Activated naive CD4-positive, alpha-beta T cell treated with anti-CD3 and anti-CD28 coated beads for 36 hours (primary cell): ENCODE results near the gene DGKI. TPM values are rescaled to one million over a fixed set of nuclear protein-coding genes. Genes with fewer than 3 reads are reported as not detected.

ENCODE experiments used
- CTCF ChIA-PET: fragments of 350-600 bp; sonication (Branson Sonifier 250); formaldehyde crosslinking; loops from one replicate; lab custom pipeline; 2021; ENCODE audit warnings: antibody characterized with exemption; lab: Charles Lee
- DNase-seq: peaks from one replicate; pipeline ENCODE4 v3.0.0-alpha.2; 2020
- H3K27ac Mint-ChIP-seq: one replicate; pipeline ENCODE4 v1.8.0; 2021; ENCODE audit warnings: mild to moderate bottlenecking, mixed read lengths
- H3K27me3 Mint-ChIP-seq: one replicate; pipeline ENCODE4 v1.8.0; 2021; ENCODE audit warnings: low read depth, mixed read lengths
- H3K36me3 Mint-ChIP-seq: one replicate; pipeline ENCODE4 v1.8.0; 2021; ENCODE audit warnings: low read depth, mixed read lengths
- H3K4me1 Mint-ChIP-seq: one replicate; pipeline ENCODE4 v1.8.0; 2021; ENCODE audit warnings: low read depth, mixed read lengths
- H3K4me3 Mint-ChIP-seq: one replicate; pipeline ENCODE4 v1.8.0; 2021; ENCODE audit warnings: mild to moderate bottlenecking, moderate library complexity, mixed read lengths
- H3K9me3 Mint-ChIP-seq: one replicate; pipeline ENCODE4 v1.8.0; 2021; ENCODE audit warnings: mixed read lengths
- intact Hi-C: fragments of 100-400 bp; cut with micrococcal nuclease; formaldehyde crosslinking; loops from one replicate; pipeline ENCODE4 v1.15.1; 2023
- total RNA-seq, 2 experiments: library from RNA; stranded (reverse); gene quantifications; one replicate each; pipeline ENCODE4 v1.2.3, GENCODE V29; 2021

The DGKI gene
- total RNA-seq, 2 experiments from 2014 or later, result 2.0 to 2.7 TPM

GRCh38 chr7:137642472-137642871 is 204.3 kb downstream of the DGKI start:
- no peak for DNase-seq
- Mint-ChIP-seq H3K9me3 (no peaks in the 10 kb centered on the region), H3K4me1 (no peaks in the 10 kb centered on the region), H3K36me3 (no peaks in the 10 kb centered on the region), H3K4me3 (no peak overlapping the region), H3K27me3 (peaks cover 23% of the 10 kb centered on the region), H3K27ac (no peak overlapping the region)
- intact Hi-C loops, result no loop called here
- CTCF ChIA-PET, result no interaction called here

GRCh38 chr7:137642031-137642430 is 204.7 kb downstream of the DGKI start:
- no peak overlapping the region for H3K27ac Mint-ChIP-seq
- CTCF ChIA-PET, result interaction anchor here (0.6 to 1.0 kb wide), 2 partner anchors 13 to 261 kb away, joined by 3 to 4 read pairs; no protein-coding TSS in a partner anchor

GRCh38 chr7:137636376-137636775 is 210.4 kb downstream of the DGKI start:
- intact Hi-C loops, result no loop called here
- DNase-seq, result no peak
- H3K4me1 Mint-ChIP-seq, result no peaks in the 10 kb centered on the region
- H3K27ac Mint-ChIP-seq, result no peak overlapping the region
- no peaks in the 10 kb centered on the region for H3K36me3 Mint-ChIP-seq
- H3K9me3 Mint-ChIP-seq, result no peaks in the 10 kb centered on the region
- CTCF ChIA-PET, result interaction anchor here (1.0 to 1.4 kb wide), 3 partner anchors 8 to 31 kb away, joined by 3 to 4 read pairs (median 4); no protein-coding TSS in a partner anchor
- H3K27me3 Mint-ChIP-seq, result peaks cover 4% of the 10 kb centered on the region
- H3K4me3 Mint-ChIP-seq, result no peak overlapping the region

More at GRCh38 chr7:137642031-137642430, 204.7 kb downstream of the DGKI start:
- no peaks in the 10 kb centered on the region for H3K4me1 Mint-ChIP-seq
- H3K4me3 Mint-ChIP-seq, result no peak overlapping the region
- DNase-seq, result no peak
- peaks cover 21% of the 10 kb centered on the region for H3K27me3 Mint-ChIP-seq
- H3K36me3 Mint-ChIP-seq, result no peaks in the 10 kb centered on the region
- intact Hi-C loops, result no loop called here
- H3K9me3 Mint-ChIP-seq, result no peaks in the 10 kb centered on the region

GRCh38 chr7:137635874-137636273 is 210.9 kb downstream of the DGKI start:
- Mint-ChIP-seq H3K27me3 (peaks cover 2% of the 10 kb centered on the region), H3K4me3 (no peak overlapping the region), H3K4me1 (no peaks in the 10 kb centered on the region), H3K9me3 (no peaks in the 10 kb centered on the region), H3K27ac (no peak overlapping the region), H3K36me3 (no peaks in the 10 kb centered on the region)
- CTCF ChIA-PET, result interaction anchor here (1.0 to 1.4 kb wide), 3 partner anchors 8 to 31 kb away, joined by 3 to 4 read pairs (median 4); no protein-coding TSS in a partner anchor
- no peak for DNase-seq
- intact Hi-C loops, result no loop called here

- Mint-ChIP-seq H3K36me3 (no peaks in the 10 kb centered on the region), H3K4me1 (no peaks in the 10 kb centered on the region), H3K4me3 (no peak overlapping the region), H3K9me3 (no peaks in the 10 kb centered on the region), H3K27me3 (peaks cover 5% of the 10 kb centered on the region), H3K27ac (no peak overlapping the region)
- CTCF ChIA-PET, result interaction anchor here (1.0 kb wide), 1 partner anchor 30 kb away, joined by 4 read pairs; no protein-coding TSS in a partner anchor
- no peak for DNase-seq
- intact Hi-C loops, result no loop called here
Measured at GRCh38 chr7:137635132-137635531, 211.6 kb downstream of the DGKI start.

GRCh38 chr7:137634356-137634755 is 212.4 kb downstream of the DGKI start:
- DNase-seq, result no peak
- Mint-ChIP-seq H3K4me1 (no peaks in the 10 kb centered on the region), H3K27me3 (peaks cover 5% of the 10 kb centered on the region), H3K27ac (no peak overlapping the region), H3K9me3 (no peaks in the 10 kb centered on the region), H3K36me3 (no peaks in the 10 kb centered on the region), H3K4me3 (no peak overlapping the region)
- CTCF ChIA-PET, result no interaction called here
- intact Hi-C loops, result no loop called here

- Mint-ChIP-seq H3K4me1 (no peaks in the 10 kb centered on the region), H3K4me3 (no peak overlapping the region), H3K27me3 (peaks cover 5% of the 10 kb centered on the region), H3K27ac (no peak overlapping the region), H3K36me3 (no peaks in the 10 kb centered on the region), H3K9me3 (no peaks in the 10 kb centered on the region)
- intact Hi-C loops, result no loop called here
- CTCF ChIA-PET, result interaction anchor here (0.6 kb wide), 1 partner anchor 199 kb away, joined by 4 read pairs; no protein-coding TSS in a partner anchor
- no peak for DNase-seq
Measured at GRCh38 chr7:137633133-137633532, 213.6 kb downstream of the DGKI start.

- H3K4me3 Mint-ChIP-seq, result no peak overlapping the region
- H3K4me1 Mint-ChIP-seq, result no peaks in the 10 kb centered on the region
- CTCF ChIA-PET, result interaction anchor here (0.6 to 2.2 kb wide), 4 partner anchors 8 to 1618 kb away, joined by 3 to 11 read pairs (median 4); no protein-coding TSS in a partner anchor
- no peaks in the 10 kb centered on the region for H3K36me3 Mint-ChIP-seq
- H3K27ac Mint-ChIP-seq, result no peak overlapping the region
- intact Hi-C loops, result no loop called here
- no peaks in the 10 kb centered on the region for H3K9me3 Mint-ChIP-seq
- peaks cover 21% of the 10 kb centered on the region for H3K27me3 Mint-ChIP-seq
- DNase-seq, result no peak
Measured at GRCh38 chr7:137628216-137628615, 218.6 kb downstream of the DGKI start.

- Mint-ChIP-seq H3K9me3 (no peaks in the 10 kb centered on the region), H3K4me1 (no peaks in the 10 kb centered on the region), H3K27ac (no peak overlapping the region), H3K4me3 (no peak overlapping the region), H3K36me3 (no peaks in the 10 kb centered on the region), H3K27me3 (peaks cover 21% of the 10 kb centered on the region)
- peak; percentile 67 for DNase-seq
- intact Hi-C loops, result loop anchor here (1.0 kb wide), 1 partner anchor 20 kb away; no protein-coding TSS in a partner anchor
- CTCF ChIA-PET, result interaction anchor here (0.6 to 2.2 kb wide), 9 partner anchors 11 to 139 kb away, joined by 3 to 11 read pairs (median 3); no protein-coding TSS in a partner anchor
Measured at GRCh38 chr7:137626469-137627067, 220.2 kb downstream of the DGKI start.

GRCh38 chr7:137625197-137625596 is 221.6 kb downstream of the DGKI start:
- DNase-seq, result no peak
- no peaks in the 10 kb centered on the region for H3K4me1 Mint-ChIP-seq
- H3K9me3 Mint-ChIP-seq, result no peaks in the 10 kb centered on the region
- CTCF ChIA-PET, result interaction anchor here (0.7 to 1.8 kb wide), 4 partner anchors 9 to 31 kb away, joined by 3 to 11 read pairs (median 4); no protein-coding TSS in a partner anchor
- no peak overlapping the region for H3K4me3 Mint-ChIP-seq
- no peaks in the 10 kb centered on the region for H3K36me3 Mint-ChIP-seq
- no peak overlapping the region for H3K27ac Mint-ChIP-seq
- intact Hi-C loops, result no loop called here
- peaks cover 19% of the 10 kb centered on the region for H3K27me3 Mint-ChIP-seq

- Mint-ChIP-seq H3K4me3 (no peak overlapping the region), H3K27ac (no peak overlapping the region), H3K4me1 (no peaks in the 10 kb centered on the region), H3K9me3 (no peaks in the 10 kb centered on the region), H3K27me3 (peaks cover 1% of the 10 kb centered on the region), H3K36me3 (no peaks in the 10 kb centered on the region)
- DNase-seq, result no peak
- intact Hi-C loops, result no loop called here
- CTCF ChIA-PET, result no interaction called here
Measured at GRCh38 chr7:137619181-137619580, 227.6 kb downstream of the DGKI start.

- Mint-ChIP-seq H3K27ac (no peak overlapping the region), H3K4me3 (no peak overlapping the region), H3K4me1 (no peaks in the 10 kb centered on the region), H3K36me3 (no peaks in the 10 kb centered on the region), H3K27me3 (peaks cover 1% of the 10 kb centered on the region), H3K9me3 (no peaks in the 10 kb centered on the region)
- CTCF ChIA-PET, result no interaction called here
- no peak for DNase-seq
- intact Hi-C loops, result no loop called here
Measured at GRCh38 chr7:137618748-137619147, 228.0 kb downstream of the DGKI start.
